Measurements from ENCODE around the gene HPCA.

DNA sequence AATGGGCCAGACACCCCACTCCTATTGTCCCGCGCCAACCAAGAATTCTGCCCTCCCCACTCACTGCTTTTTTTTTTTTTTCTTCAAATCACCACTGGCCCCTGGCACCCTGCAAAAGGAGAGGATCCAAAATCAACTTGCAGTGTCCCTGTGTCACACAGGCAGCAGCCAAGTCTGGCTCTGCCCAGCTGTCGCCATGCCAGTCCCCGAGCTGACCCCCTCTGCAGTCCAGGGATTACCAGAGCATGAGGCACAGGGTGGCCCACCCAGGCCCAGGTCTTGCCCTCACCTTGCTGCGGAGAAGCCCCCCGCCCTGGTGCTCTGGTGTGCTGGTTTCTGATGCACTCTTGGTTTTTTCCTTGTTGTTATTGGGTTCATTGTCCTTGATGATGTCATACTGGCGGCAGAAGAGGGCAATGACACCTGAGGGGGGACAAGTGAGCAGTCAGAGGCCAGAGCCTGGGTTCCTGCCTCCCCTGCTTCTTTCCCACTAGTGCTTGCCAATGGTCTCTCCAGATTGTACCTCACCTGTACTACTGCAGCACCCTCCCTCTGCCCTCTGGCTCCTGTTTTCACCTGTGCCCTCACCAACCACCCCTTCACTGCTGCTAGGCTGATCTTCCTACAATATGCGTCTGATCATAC lies 21.8 kb upstream of the HPCA start:
- TF ChIP-seq POLR2A (IDR thresholded peaks at IDR 0.05; ENCODE audit: low read length) (no peak), GATA1 (IDR thresholded peaks at IDR 0.05; ENCODE audit: low read depth, low read length) (no peak)

Measured in erythroblast (primary cell).